A172 (cell line): ENCODE data around the gene DPAGT1. TPM values are rescaled to one million over a fixed set of nuclear protein-coding genes. Genes with fewer than 3 reads are reported as not detected.
"Not testable (repeated sequence)": the region's sequence is repeated elsewhere in the genome, so short reads cannot be mapped to it uniquely, and the experiment has no call there.

Source experiments
- DNase-seq: peaks from one replicate; pipeline ENCODE4 v3.0.0-alpha.2; 2015; ENCODE audit warnings: low spot score
- total RNA-seq: library from RNA; depleted of rRNA; stranded (reverse); fragments of >200 nt; shearing (Covaris generic); gene quantifications from 2 replicates; pipeline ENCODE4 v1.2.3, GENCODE V29; 2014; rRNA removed

The DPAGT1 gene
- 9.8 and 10.5 TPM in 2 replicates for total RNA-seq

GRCh38 chr11:119101759-119102423 is at the start of gene DPAGT1:
Gene DPAGT1 (minus strand): TSS chr11:119101853. CDS start chr11:119101655, 198 bp downstream.
- peak; percentile 89 for DNase-seq

DNA sequence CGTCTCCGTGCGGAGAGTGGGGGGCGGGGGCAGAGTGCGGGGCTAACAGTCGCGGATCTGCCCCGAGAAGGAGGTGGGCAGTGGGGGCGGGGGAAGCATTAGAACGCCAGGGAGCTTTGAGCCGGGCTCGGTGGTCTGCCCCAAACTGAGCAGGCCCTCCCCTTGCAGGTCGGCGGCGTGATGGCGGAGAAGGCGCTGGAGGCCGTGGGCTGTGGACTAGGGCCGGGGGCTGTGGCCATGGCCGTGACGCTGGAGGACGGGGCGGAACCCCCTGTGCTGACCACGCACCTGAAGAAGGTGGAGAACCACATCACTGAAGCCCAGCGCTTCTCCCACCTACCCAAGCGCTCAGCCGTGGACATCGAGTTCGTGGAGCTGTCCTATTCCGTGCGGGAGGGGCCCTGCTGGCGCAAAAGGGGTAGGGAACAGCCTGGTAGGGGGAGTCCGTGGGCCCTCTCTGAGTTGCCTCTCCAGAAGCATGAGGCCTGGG is 48.2 kb upstream of the DPAGT1 start:
- no peak for DNase-seq

- DNase-seq = no peak
These were observed 47.5 kb upstream of the DPAGT1 start, which contains the start of gene ABCG4 for GRCh38 chr11:119149018-119149785. Gene ABCG4 (plus strand): TSS chr11:119149052. CDS start chr11:119149966, 914 bp downstream.

- DNase-seq = no peak
These were observed 47.0 kb upstream of the DPAGT1 start for GRCh38 chr11:119148720-119149017.

DNA sequence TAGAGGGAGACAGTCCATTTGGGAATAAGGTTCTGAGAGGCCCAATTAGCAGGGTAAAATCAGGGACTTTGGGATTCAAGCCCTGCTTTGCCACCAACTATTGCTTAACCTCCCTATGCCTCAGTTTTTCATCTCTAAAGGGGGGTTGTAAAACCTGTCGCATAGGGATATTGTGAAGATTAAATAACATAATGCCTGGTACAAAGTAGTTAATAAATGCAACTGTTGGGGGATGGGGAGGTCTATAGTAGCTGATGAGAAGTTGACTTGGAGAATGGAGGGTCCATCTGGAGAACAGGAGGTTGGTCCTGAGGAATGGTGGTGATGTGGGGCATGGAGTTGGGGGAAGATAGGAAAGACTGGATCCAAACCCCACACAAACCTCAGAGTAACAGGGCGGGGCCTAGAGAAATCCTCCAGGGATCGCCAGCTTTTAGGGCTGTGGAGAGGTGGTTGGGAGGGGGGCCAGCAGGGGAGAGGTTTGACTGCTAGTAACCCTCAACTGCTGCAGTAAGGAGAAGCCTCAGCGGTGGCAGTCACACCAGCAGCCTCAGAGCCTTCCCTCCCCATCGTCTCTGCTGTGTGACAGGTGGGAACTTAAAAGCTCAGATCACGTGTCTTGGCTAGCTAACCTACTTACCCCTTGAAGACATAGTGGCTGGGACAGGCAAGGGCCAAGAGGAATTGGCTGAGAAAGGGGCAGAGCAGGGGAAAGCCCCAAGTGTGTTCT is 46.1 kb upstream of the DPAGT1 start:
- no peak for DNase-seq

- no peak for DNase-seq
These were observed 43.9 kb upstream of the DPAGT1 start for GRCh38 chr11:119145551-119145950.

GRCh38 chr11:119144825-119145486 is 43.3 kb upstream of the DPAGT1 start:
- peak; percentile 70 for DNase-seq

DNA sequence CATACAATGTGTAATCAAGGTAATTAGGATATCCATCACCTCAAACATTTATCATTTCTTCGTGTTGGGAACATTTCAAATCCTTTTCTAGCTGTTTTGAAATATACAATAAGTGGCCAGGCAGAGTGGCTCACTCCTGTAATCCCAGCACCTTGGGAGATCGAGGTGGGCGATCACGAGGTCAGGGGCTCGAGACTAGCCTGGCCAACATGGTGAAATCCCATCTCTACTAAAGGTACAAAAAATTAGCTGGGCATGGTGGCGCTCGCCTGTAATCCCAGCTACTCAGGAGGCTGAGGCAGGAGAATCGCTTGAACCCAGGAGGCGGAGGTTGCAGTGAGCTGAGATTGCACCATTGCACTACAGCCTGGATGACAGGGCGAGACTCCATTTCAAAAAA is 37.6 kb upstream of the DPAGT1 start:
- DNase-seq = not testable (repeated sequence)

GRCh38 chr11:119134389-119134978 is 32.8 kb upstream of the DPAGT1 start:
- DNase-seq = no peak

DNA sequence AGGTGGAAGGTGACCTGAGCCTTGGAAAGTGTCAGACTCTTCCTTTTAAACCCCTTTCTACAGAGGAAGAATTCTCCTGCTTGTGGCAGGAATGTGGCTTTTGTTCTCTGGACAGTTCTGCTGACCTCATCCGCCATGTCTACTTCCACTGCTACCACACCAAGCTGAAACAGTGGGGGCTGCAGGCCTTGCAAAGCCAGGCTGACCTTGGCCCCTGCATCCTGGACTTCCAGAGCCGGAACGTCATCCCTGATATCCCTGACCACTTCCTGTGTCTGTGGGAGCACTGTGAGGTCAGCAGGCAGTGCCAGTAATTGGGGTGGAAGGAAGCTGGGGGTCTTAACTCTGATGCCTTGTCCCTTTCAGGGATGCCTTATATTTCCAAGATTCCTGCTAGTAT is 29.0 kb upstream of the DPAGT1 start:
- DNase-seq = peak; percentile 22

DNA sequence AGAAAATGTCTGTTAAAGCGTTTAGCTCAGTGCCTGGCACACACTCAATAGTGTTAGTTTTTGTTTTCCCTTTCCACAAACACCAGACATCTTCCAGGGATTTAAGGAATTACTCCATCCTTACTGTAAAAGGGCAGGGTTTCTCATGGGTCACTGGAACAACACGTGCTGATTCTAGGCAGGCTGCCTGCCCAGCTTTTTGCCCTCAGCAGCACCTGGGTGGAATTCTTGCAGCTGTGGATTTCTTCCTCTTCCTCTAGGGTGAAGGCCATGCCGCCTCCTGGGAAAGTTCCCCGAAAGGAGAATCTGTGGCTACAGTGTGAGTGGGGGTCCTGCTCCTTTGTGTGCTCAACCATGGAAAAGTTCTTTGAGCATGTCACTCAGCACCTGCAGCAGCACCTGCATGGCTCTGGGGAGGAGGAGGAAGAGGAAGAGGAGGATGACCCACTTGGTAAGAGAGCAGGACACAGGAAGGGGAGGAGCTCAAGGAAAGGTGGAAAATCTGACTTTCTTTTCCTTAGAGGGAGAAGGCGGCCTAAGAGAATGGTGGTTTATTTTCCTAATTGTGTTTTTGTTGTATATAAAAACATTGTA is 25.1 kb upstream of the DPAGT1 start:
- no peak for DNase-seq

DNA sequence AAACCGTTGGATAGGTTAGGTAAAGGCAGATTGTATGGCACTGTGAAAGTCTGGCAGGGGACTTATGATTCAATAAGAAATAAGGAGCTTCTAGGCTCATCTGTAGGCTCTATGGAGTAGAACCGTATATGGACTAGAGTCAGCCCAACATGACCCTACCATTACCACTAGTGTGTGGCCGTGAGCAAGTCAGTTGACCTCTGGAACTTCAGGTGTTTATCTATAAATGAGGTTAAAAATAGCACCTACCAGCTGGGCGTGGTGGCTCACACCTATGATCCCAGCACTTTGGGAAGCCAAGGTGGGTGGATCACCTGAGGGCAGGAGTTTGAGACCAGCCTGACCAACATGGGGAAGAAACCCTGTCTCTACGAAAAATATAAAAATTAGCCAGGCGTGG is 24.2 kb upstream of the DPAGT1 start:
- no peak for DNase-seq

- no peak for DNase-seq
These were observed 20.1 kb upstream of the DPAGT1 start for GRCh38 chr11:119121811-119122124.

- DNase-seq = peak; percentile 91
These were observed 19.6 kb upstream of the DPAGT1 start, which contains the start of gene HINFP for GRCh38 chr11:119121008-119121810. Gene HINFP (plus strand): TSS chr11:119121580. CDS start chr11:119126945, 5,365 bp downstream.

DNA sequence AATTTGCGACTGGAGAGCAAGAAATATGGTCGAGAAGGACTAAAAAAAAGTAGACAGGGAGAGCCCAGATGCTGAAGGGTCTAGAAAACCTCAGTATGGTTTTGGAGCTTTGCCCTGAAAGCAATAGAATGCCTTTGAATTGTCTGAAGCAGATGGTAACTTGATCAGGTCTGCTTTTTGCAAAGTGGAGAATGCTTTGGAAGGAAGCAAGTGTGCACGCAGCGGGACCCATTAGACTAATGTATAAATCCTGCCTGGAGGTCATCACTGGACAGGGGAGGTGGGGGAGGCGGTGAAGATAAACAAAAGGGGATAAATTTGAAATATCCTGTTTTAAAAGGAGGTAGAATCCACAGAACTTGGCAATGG is 19.0 kb upstream of the DPAGT1 start:
- DNase-seq = no peak

GRCh38 chr11:119118946-119119345 is 17.3 kb upstream of the DPAGT1 start:
- DNase-seq = no peak

DNA sequence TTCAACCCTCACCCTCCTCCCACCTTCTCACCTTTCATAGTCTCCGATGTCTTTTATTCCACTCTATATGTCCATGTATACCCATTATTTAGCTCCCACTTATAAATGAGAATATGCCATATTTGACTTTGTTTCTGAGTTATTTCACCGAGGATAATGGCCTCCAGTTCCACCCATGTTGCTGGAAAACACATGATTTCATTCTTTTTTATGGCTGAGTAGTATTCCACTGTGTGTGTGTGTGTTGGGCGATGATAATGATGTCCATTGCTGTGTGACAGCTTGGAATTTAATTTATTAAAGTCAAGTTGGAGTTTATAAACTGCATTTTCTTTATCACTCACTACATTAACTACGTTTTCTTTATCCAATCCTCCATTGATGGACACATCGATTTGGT is 16.6 kb upstream of the DPAGT1 start:
- DNase-seq = no peak

- no peak for DNase-seq
These were observed 15.5 kb upstream of the DPAGT1 start for GRCh38 chr11:119117004-119117706.

DNA sequence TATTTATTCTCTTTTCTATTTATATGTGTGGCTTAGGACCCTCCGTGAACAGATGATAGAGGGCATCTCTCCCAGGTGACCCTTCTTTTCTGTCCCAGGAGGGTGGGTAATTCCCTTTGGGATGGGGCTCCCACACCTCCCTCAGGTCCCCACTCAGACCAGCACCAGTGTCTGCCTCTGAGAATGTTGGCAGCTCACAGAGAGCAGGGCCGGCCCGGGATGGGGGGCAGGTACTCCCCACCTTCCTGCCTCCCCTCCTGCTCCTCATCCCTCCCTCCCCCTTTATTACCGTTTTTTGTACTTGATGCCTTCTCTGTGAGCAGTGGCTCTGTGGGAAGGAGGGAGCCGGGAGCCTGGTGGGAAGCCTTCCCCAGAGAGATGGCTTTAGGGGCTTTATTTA is 14.9 kb upstream of the DPAGT1 start:
- no peak for DNase-seq

DNA sequence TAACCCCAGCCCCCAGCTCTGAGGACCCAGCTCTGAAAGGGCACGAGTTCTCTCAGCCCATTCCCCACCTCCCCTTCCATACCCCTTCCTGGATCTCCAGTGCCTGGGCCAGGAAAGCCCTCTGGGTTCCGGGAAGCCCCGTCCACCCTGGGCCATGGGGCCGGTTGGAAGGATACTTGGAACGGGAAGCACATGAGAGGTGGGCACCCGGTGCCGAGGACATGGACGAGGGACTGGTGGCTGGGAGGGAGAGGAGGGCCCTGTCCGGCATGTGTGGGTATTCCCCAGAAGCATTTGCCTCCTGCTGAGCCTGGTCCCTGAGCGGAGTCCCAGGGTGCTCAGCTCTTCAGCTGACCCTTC is 14.6 kb upstream of the DPAGT1 start:
- DNase-seq = no peak
